Parathyroid adenoma (tissue), 2 donors: Measurements from ENCODE around the gene NHS.
A peak's percentile ranks its signal among the peaks of the same experiment; 100 is the strongest.

ENCODE experiments used
- H2AFZ ChIP-seq: fragments of 300-600 bp; sonication (generic); one replicate; pipeline ENCODE4 v1.7.0; 2017; ENCODE audit warnings: antibody characterized with exemption, mild to moderate bottlenecking
- H3K27ac ChIP-seq: fragments of 300-600 bp; sonication (generic); one replicate; pipeline ENCODE4 v1.7.0; 2017
- H3K27me3 ChIP-seq: fragments of 300-600 bp; sonication (generic); one replicate; pipeline ENCODE4 v1.7.0; 2017; ENCODE audit warnings: low read length; ENCODE audit not compliant: control insufficient read depth, insufficient read depth
- H3K36me3 ChIP-seq: fragments of 300-600 bp; sonication (generic); one replicate; pipeline ENCODE4 v1.7.0; 2017; ENCODE audit warnings: low read length; ENCODE audit not compliant: control insufficient read depth, insufficient read depth
- H3K4me1 ChIP-seq: fragments of 300-600 bp; sonication (generic); one replicate; pipeline ENCODE4 v1.7.0; 2017; ENCODE audit warnings: control low read depth
- H3K4me2 ChIP-seq: fragments of 300-600 bp; sonication (generic); one replicate; pipeline ENCODE4 v1.7.0; 2017; ENCODE audit warnings: low read length
- H3K4me3 ChIP-seq: fragments of 300-600 bp; sonication (generic); one replicate; pipeline ENCODE4 v1.7.0; 2017; ENCODE audit warnings: low read depth, low read length
- H3K79me2 ChIP-seq: fragments of 300-600 bp; sonication (generic); one replicate; pipeline ENCODE4 v1.7.0; 2017; ENCODE audit warnings: control low read depth
- H3K9ac ChIP-seq: fragments of 300-600 bp; sonication (generic); one replicate; pipeline ENCODE4 v1.7.0; 2017; ENCODE audit warnings: mild to moderate bottlenecking
- H3K9me3 ChIP-seq: fragments of 300-600 bp; sonication (generic); one replicate; pipeline ENCODE4 v1.7.0; 2017; ENCODE audit warnings: low read length; ENCODE audit not compliant: control insufficient read depth
- CTCF ChIP-seq: fragments of 300-600 bp; sonication (generic); IDR thresholded peaks from one replicate; pipeline ENCODE4 v1.7.0; 2017; ENCODE audit warnings: antibody characterized with exemption, mild to moderate bottlenecking
- donor health status: primary hyperparathyroidism.

Gene NHS

GRCh38 chrX:17632942-17633341 lies 257.9 kb downstream of the NHS start:
- no peak overlapping the region for H3K4me3 ChIP-seq
- no peak overlapping the region for H3K27ac ChIP-seq
- no peaks in the 10 kb centered on the region for H3K79me2 ChIP-seq
- H3K4me2 ChIP-seq, result no peak overlapping the region
- TF ChIP-seq CTCF, result no peak
- no peaks in the 10 kb centered on the region for H3K9me3 ChIP-seq
- H2AFZ ChIP-seq, result peak overlapping the region; percentile 28
- H3K4me1 ChIP-seq, result peaks cover 2% of the 10 kb centered on the region
- no peaks in the 10 kb centered on the region for H3K27me3 ChIP-seq
- no peak overlapping the region for H3K9ac ChIP-seq
- H3K36me3 ChIP-seq, result no peaks in the 10 kb centered on the region

GRCh38 chrX:17633546-17633945 lies 258.5 kb downstream of the NHS start:
- no peak overlapping the region for H3K4me3 ChIP-seq
- no peak overlapping the region for H3K4me2 ChIP-seq
- peak overlapping the region; percentile 28 for H2AFZ ChIP-seq
- H3K36me3 ChIP-seq, result no peaks in the 10 kb centered on the region
- H3K9me3 ChIP-seq, result no peaks in the 10 kb centered on the region
- H3K27me3 ChIP-seq, result no peaks in the 10 kb centered on the region
- H3K27ac ChIP-seq, result no peak overlapping the region
- H3K9ac ChIP-seq, result no peak overlapping the region
- peaks cover 2% of the 10 kb centered on the region for H3K4me1 ChIP-seq
- no peaks in the 10 kb centered on the region for H3K79me2 ChIP-seq
- TF ChIP-seq CTCF, result no peak

- no peak overlapping the region for H3K27ac ChIP-seq
- H3K36me3 ChIP-seq, result no peaks in the 10 kb centered on the region
- no peaks in the 10 kb centered on the region for H3K9me3 ChIP-seq
- no peaks in the 10 kb centered on the region for H3K27me3 ChIP-seq
- H2AFZ ChIP-seq, result no peak overlapping the region
- H3K4me2 ChIP-seq, result no peak overlapping the region
- peaks cover 2% of the 10 kb centered on the region for H3K4me1 ChIP-seq
- H3K79me2 ChIP-seq, result no peaks in the 10 kb centered on the region
- no peak overlapping the region for H3K4me3 ChIP-seq
- TF ChIP-seq CTCF, result no peak
- no peak overlapping the region for H3K9ac ChIP-seq
Measured at GRCh38 chrX:17634542-17635207, 259.7 kb downstream of the NHS start.

- Histone ChIP-seq H3K27ac (no peak overlapping the region), H3K27me3 (no peaks in the 10 kb centered on the region), H3K4me1 (peaks cover 2% of the 10 kb centered on the region), H3K36me3 (no peaks in the 10 kb centered on the region), H3K9ac (no peak overlapping the region), H3K79me2 (no peaks in the 10 kb centered on the region), H2AFZ (peak overlapping the region; percentile 64), H3K4me3 (no peak overlapping the region), H3K9me3 (no peaks in the 10 kb centered on the region), H3K4me2 (no peak overlapping the region)
- TF ChIP-seq CTCF, result no peak
Measured at GRCh38 chrX:17635231-17635630, 260.2 kb downstream of the NHS start.

GRCh38 chrX:17637235-17637634 lies 262.2 kb downstream of the NHS start:
- Histone ChIP-seq H3K9ac (no peak overlapping the region), H3K4me1 (peaks cover 2% of the 10 kb centered on the region), H3K27me3 (no peaks in the 10 kb centered on the region), H3K79me2 (no peaks in the 10 kb centered on the region), H3K9me3 (no peaks in the 10 kb centered on the region), H3K27ac (no peak overlapping the region), H3K36me3 (no peaks in the 10 kb centered on the region), H3K4me3 (no peak overlapping the region), H3K4me2 (no peak overlapping the region), H2AFZ (no peak overlapping the region)
- no peak for TF ChIP-seq CTCF
